ENCODE data around the gene FDXR.

The FDXR gene

GRCh38 chr17:74868908-74869255, 3.9 kb downstream of the FDXR start:
- H3K79me2 ChIP-seq (ENCODE audit: control insufficient read depth, insufficient read depth, low read length, poor library complexity) = peaks cover 5% of the 10 kb centered on the region
- no peak overlapping the region for H3K14ac ChIP-seq (ENCODE audit: low read length)
- no peak overlapping the region for H4K12ac ChIP-seq (ENCODE audit: low read depth, low read length)
- H4K8ac ChIP-seq (ENCODE audit: low read depth, low read length) = no peak overlapping the region
- H3K4me2 ChIP-seq (ENCODE audit: low read length) = no peak overlapping the region
- no peak overlapping the region for H3K18ac ChIP-seq (ENCODE audit: low read length)
- no peaks in the 10 kb centered on the region for H3K27me3 ChIP-seq (ENCODE audit: insufficient read depth, low read length)
- H2BK12ac ChIP-seq (ENCODE audit: low read length) = no peak overlapping the region
- H4K91ac ChIP-seq (ENCODE audit: low read depth, low read length) = no peak overlapping the region
- no CpG with 5 or more reads among the region's 6 CpGs for WGBS (ENCODE audit: extremely low coverage, insufficient coverage, insufficient read length)
- no peak overlapping the region for H3K9ac ChIP-seq (ENCODE audit: low read length)
- peaks cover 8% of the 10 kb centered on the region for H3K79me1 ChIP-seq (ENCODE audit: low read length)
- peaks cover 3% of the 10 kb centered on the region for H3K9me3 ChIP-seq (ENCODE audit: insufficient read depth, low read depth, low read length)
- H3K23ac ChIP-seq (ENCODE audit: low read length) = no peak overlapping the region
- no peak overlapping the region for H3K27ac ChIP-seq (ENCODE audit: low read depth, low read length)
- H2AFZ ChIP-seq (ENCODE audit: insufficient read depth, low read length, poor library complexity) = no peak overlapping the region
- peaks cover 3 to 9% of the 10 kb centered on the region in 2 experiments for H3K4me1 ChIP-seq (ENCODE audit: control insufficient read depth in 1 of 2, insufficient read depth in 2 of 2, low read length in 2 of 2)
- H2BK120ac ChIP-seq (ENCODE audit: insufficient read depth, low read length, poor library complexity) = no peak overlapping the region
- H2BK5ac ChIP-seq (ENCODE audit: low read depth, low read length, poor library complexity) = no peak overlapping the region
- no peak overlapping the region for H3K4ac ChIP-seq (ENCODE audit: low read depth, low read length)
- no peak for DNase-seq
- H3K36me3 ChIP-seq (ENCODE audit: control insufficient read depth in 1 of 2, insufficient read depth in 2 of 2, low read length in 2 of 2) = peaks cover under 1 to 5% of the 10 kb centered on the region in 2 experiments
- no peak overlapping the region for H3K4me3 ChIP-seq (ENCODE audit: low read depth, low read length)
- no peak overlapping the region for H2AK5ac ChIP-seq (ENCODE audit: low read length)

- Histone ChIP-seq H3K4me1 (ENCODE audit: control insufficient read depth in 1 of 2, insufficient read depth in 2 of 2, low read length in 2 of 2) (peaks cover 3 to 7% of the 10 kb centered on the region in 2 experiments), H3K4me2 (ENCODE audit: low read length) (no peak overlapping the region), H3K9ac (ENCODE audit: low read length) (no peak overlapping the region), H3K27ac (ENCODE audit: low read depth, low read length) (no peak overlapping the region), H2AK5ac (ENCODE audit: low read length) (no peak overlapping the region), H2BK120ac (ENCODE audit: insufficient read depth, low read length, poor library complexity) (no peak overlapping the region), H4K8ac (ENCODE audit: low read depth, low read length) (no peak overlapping the region), H3K27me3 (ENCODE audit: insufficient read depth, low read length) (no peaks in the 10 kb centered on the region), H3K4ac (ENCODE audit: low read depth, low read length) (no peak overlapping the region), H4K12ac (ENCODE audit: low read depth, low read length) (no peak overlapping the region), H3K9me3 (ENCODE audit: insufficient read depth, low read depth, low read length) (peaks cover 3% of the 10 kb centered on the region), H3K36me3 (ENCODE audit: control insufficient read depth in 1 of 2, insufficient read depth in 2 of 2, low read length in 2 of 2) (peaks cover 5 to 7% of the 10 kb centered on the region in 2 experiments), H4K91ac (ENCODE audit: low read depth, low read length) (no peak overlapping the region), H3K79me2 (ENCODE audit: control insufficient read depth, insufficient read depth, low read length, poor library complexity) (peaks cover 5% of the 10 kb centered on the region), H3K79me1 (ENCODE audit: low read length) (peaks cover 7% of the 10 kb centered on the region), H3K4me3 (ENCODE audit: low read depth, low read length) (no peak overlapping the region), H3K18ac (ENCODE audit: low read length) (no peak overlapping the region), H2AFZ (ENCODE audit: insufficient read depth, low read length, poor library complexity) (no peak overlapping the region), H2BK5ac (ENCODE audit: low read depth, low read length, poor library complexity) (no peak overlapping the region), H3K23ac (ENCODE audit: low read length) (no peak overlapping the region), H2BK12ac (ENCODE audit: low read length) (no peak overlapping the region), H3K14ac (ENCODE audit: low read length) (no peak overlapping the region)
- DNase-seq = no peak
- no CpG with 5 or more reads among the region's 12 CpGs for WGBS (ENCODE audit: extremely low coverage, insufficient coverage, insufficient read length)
These were observed 4.4 kb downstream of the FDXR start for GRCh38 chr17:74868251-74868907.

DNA sequence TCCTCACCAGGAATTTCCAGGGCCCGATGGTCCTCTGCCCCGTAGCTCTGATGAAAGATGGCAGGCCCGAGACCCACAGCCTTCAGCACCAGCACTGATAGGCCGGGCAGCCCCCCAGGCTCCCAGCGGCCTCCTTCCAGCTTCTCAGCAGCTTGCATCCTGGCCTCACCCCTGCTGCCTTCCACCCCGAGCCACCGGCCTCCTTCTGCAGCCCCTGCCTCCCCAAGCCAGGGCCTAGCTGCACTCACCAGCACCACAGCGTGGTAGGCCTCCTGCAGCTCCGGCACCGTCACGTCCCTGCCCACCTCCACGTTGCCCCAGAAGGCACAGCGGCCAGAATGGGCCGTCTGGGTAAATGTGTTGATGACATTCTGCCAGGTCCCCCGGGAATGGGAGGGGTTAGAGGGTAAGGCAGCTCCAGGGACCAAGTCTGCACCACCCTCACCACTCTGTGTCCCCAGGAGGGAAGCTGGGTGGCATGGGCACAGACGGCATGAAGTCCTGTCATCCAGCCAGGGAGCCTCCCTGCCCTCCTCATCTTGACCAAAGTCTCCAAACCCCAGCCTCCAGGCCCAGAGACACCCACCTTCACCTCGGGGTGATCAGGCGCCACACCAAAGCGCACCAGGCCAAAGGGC, 6.5 kb downstream of the FDXR start:
- H3K79me1 ChIP-seq (ENCODE audit: low read length) = no peaks in the 10 kb centered on the region
- no peak overlapping the region for H2AFZ ChIP-seq (ENCODE audit: insufficient read depth, low read length, poor library complexity)
- no peak overlapping the region for H3K4ac ChIP-seq (ENCODE audit: low read depth, low read length)
- peaks cover 2 to 5% of the 10 kb centered on the region in 2 experiments for H3K4me1 ChIP-seq (ENCODE audit: control insufficient read depth in 1 of 2, insufficient read depth in 2 of 2, low read length in 2 of 2)
- H2BK5ac ChIP-seq (ENCODE audit: low read depth, low read length, poor library complexity) = no peak overlapping the region
- no peak overlapping the region for H2BK12ac ChIP-seq (ENCODE audit: low read length)
- peaks cover 3% of the 10 kb centered on the region for H3K9me3 ChIP-seq (ENCODE audit: insufficient read depth, low read depth, low read length)
- DNase-seq = no peak
- no peak overlapping the region for H2BK120ac ChIP-seq (ENCODE audit: insufficient read depth, low read length, poor library complexity)
- no peak overlapping the region for H3K18ac ChIP-seq (ENCODE audit: low read length)
- H3K4me3 ChIP-seq (ENCODE audit: low read depth, low read length) = no peak overlapping the region
- H3K36me3 ChIP-seq (ENCODE audit: control insufficient read depth in 1 of 2, insufficient read depth in 2 of 2, low read length in 2 of 2) = peaks cover 5 to 7% of the 10 kb centered on the region in 2 experiments
- no peak overlapping the region for H2AK5ac ChIP-seq (ENCODE audit: low read length)
- H3K23ac ChIP-seq (ENCODE audit: low read length) = no peak overlapping the region
- no peak overlapping the region for H3K9ac ChIP-seq (ENCODE audit: low read length)
- H4K12ac ChIP-seq (ENCODE audit: low read depth, low read length) = no peak overlapping the region
- no peak overlapping the region for H4K91ac ChIP-seq (ENCODE audit: low read depth, low read length)
- WGBS (ENCODE audit: extremely low coverage, insufficient coverage, insufficient read length) = no CpG with 5 or more reads among the region's 19 CpGs
- H3K79me2 ChIP-seq (ENCODE audit: control insufficient read depth, insufficient read depth, low read length, poor library complexity) = no peaks in the 10 kb centered on the region
- H3K27ac ChIP-seq (ENCODE audit: low read depth, low read length) = no peak overlapping the region
- peaks cover 8% of the 10 kb centered on the region for H3K27me3 ChIP-seq (ENCODE audit: insufficient read depth, low read length)
- H3K4me2 ChIP-seq (ENCODE audit: low read length) = no peak overlapping the region
- no peak overlapping the region for H4K8ac ChIP-seq (ENCODE audit: low read depth, low read length)
- no peak overlapping the region for H3K14ac ChIP-seq (ENCODE audit: low read length)

DNA sequence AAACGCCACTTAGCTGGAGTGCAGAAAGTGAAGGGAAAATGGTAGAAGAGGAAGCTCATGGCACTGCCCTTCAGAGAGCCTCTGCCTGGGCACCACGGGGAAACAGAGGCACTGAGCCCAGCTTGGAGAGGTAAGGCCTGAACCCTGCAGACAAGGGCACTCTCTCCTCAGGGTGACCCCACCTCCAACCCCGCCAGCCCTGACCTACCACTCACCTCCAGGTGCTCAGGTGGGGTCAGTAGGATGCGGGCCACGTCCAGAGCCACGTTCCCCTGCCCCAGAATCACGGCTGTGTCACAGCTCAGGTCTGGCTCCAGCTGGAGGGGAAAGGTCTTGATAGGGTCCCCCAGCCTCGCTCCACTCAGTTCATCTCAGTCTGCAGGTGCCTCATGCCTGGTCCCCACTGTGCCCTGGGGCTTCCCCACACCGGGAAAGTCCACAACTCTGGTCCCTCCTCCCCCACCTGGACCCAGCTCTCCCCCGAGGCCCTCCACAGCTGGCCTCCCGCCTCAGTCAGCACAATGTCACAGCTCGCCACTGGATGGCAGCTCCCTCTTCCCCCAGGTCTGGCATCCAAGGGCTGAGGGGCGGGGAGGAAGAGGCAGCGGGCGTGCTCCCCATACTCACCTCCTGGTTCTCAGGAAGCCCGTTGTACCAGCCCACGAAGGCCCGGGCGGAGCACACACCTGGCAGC, 7.1 kb downstream of the FDXR start:
- Histone ChIP-seq H3K4ac (ENCODE audit: low read depth, low read length) (no peak overlapping the region), H3K4me3 (ENCODE audit: low read depth, low read length) (no peak overlapping the region), H2BK5ac (ENCODE audit: low read depth, low read length, poor library complexity) (no peak overlapping the region), H3K9me3 (ENCODE audit: insufficient read depth, low read depth, low read length) (peaks cover 6% of the 10 kb centered on the region), H2AK5ac (ENCODE audit: low read length) (no peak overlapping the region), H4K12ac (ENCODE audit: low read depth, low read length) (no peak overlapping the region), H3K9ac (ENCODE audit: low read length) (no peak overlapping the region), H3K18ac (ENCODE audit: low read length) (no peak overlapping the region), H3K27ac (ENCODE audit: low read depth, low read length) (no peak overlapping the region), H3K23ac (ENCODE audit: low read length) (no peak overlapping the region), H2BK12ac (ENCODE audit: low read length) (no peak overlapping the region), H3K14ac (ENCODE audit: low read length) (no peak overlapping the region), H3K79me1 (ENCODE audit: low read length) (no peaks in the 10 kb centered on the region), H3K27me3 (ENCODE audit: insufficient read depth, low read length) (peaks cover 14% of the 10 kb centered on the region), H3K4me1 (ENCODE audit: control insufficient read depth in 1 of 2, insufficient read depth in 2 of 2, low read length in 2 of 2) (peaks cover 2 to 5% of the 10 kb centered on the region in 2 experiments), H4K91ac (ENCODE audit: low read depth, low read length) (no peak overlapping the region), H3K4me2 (ENCODE audit: low read length) (no peak overlapping the region), H4K8ac (ENCODE audit: low read depth, low read length) (no peak overlapping the region), H2BK120ac (ENCODE audit: insufficient read depth, low read length, poor library complexity) (no peak overlapping the region), H3K79me2 (ENCODE audit: control insufficient read depth, insufficient read depth, low read length, poor library complexity) (no peaks in the 10 kb centered on the region), H2AFZ (ENCODE audit: insufficient read depth, low read length, poor library complexity) (no peak overlapping the region), H3K36me3 (ENCODE audit: control insufficient read depth in 1 of 2, insufficient read depth in 2 of 2, low read length in 2 of 2) (peaks cover 5 to 7% of the 10 kb centered on the region in 2 experiments)
- no CpG with 5 or more reads among the region's 19 CpGs for WGBS (ENCODE audit: extremely low coverage, insufficient coverage, insufficient read length)
- DNase-seq = no peak

Data from trophoblast cell (in vitro differentiated cells and primary cell).